SK-N-SH treated with all-trans-retinoic acid at 6 μM for 48 hours (cell line): ENCODE data around the gene USP40.
"Not testable (repeated sequence)": the region's sequence is repeated elsewhere in the genome, so short reads cannot be mapped to it uniquely, and the experiment has no call there.

Experiments
- ATAC-seq: fragments of 200-7000 bp; cut with Tn5 transposase; 3 replicates; pipeline ENCODE4 v1.9.1; 2020; ENCODE audit warnings: mild to moderate bottlenecking, moderate library complexity
- ARNTL ChIP-seq: fragments of 450-650 bp; formaldehyde crosslinking; IDR thresholded peaks from 2 replicates; pipeline ENCODE4 v1.5.0; 2020; ENCODE audit warnings: low read depth, mild to moderate bottlenecking, moderate library complexity, borderline replicate concordance
- BACH2 ChIP-seq: fragments of 250-450 bp; sonication (Bioruptor Pico); IDR thresholded peaks from 2 replicates; pipeline ENCODE4 v1.9.0; 2021; ENCODE audit warnings: mild to moderate bottlenecking, borderline replicate concordance
- CREB5 ChIP-seq: fragments of 250-450 bp; sonication (Bioruptor Pico); IDR thresholded peaks from 2 replicates; pipeline ENCODE4 v1.5.1; 2020; ENCODE audit warnings: low read depth, mild to moderate bottlenecking, moderate library complexity
- CSDC2 ChIP-seq: fragments of 250-450 bp; sonication (Bioruptor Pico); IDR thresholded peaks from 2 replicates; pipeline ENCODE4 v1.5.0; 2020; ENCODE audit warnings: mild to moderate bottlenecking, moderate library complexity
- CSRNP3 ChIP-seq: fragments of 250-450 bp; sonication (Bioruptor Pico); IDR thresholded peaks from 2 replicates; pipeline ENCODE4 v1.5.1; 2021; ENCODE audit warnings: mild to moderate bottlenecking, moderate library complexity
- ESRRG ChIP-seq: fragments of 250-450 bp; sonication (Bioruptor Pico); IDR thresholded peaks from 2 replicates; pipeline ENCODE4 v1.6.1; 2021; ENCODE audit warnings: mild to moderate bottlenecking
- GLIS3 ChIP-seq: fragments of 250-450 bp; sonication (Bioruptor Pico); IDR thresholded peaks from 2 replicates; pipeline ENCODE4 v1.5.0; 2020; ENCODE audit warnings: mild to moderate bottlenecking, moderate library complexity
- ISL1 ChIP-seq: fragments of 250-450 bp; sonication (Bioruptor Pico); IDR thresholded peaks from 2 replicates; pipeline ENCODE4 v2.1.2; 2022; ENCODE audit warnings: mild to moderate bottlenecking, moderate library complexity
- OSR1 ChIP-seq: fragments of 250-450 bp; sonication (Bioruptor Pico); IDR thresholded peaks from 2 replicates; pipeline ENCODE4 v1.8.0; 2022; ENCODE audit warnings: moderate library complexity, mild to moderate bottlenecking, inconsistent platforms
- PATZ1 ChIP-seq: fragments of 250-450 bp; sonication (Bioruptor Pico); IDR thresholded peaks from 2 replicates; pipeline ENCODE4 v1.8.0; 2020; ENCODE audit warnings: mild to moderate bottlenecking, moderate library complexity, borderline replicate concordance
- POU6F1 ChIP-seq: fragments of 250-450 bp; sonication (Bioruptor Pico); IDR thresholded peaks from 2 replicates; pipeline ENCODE4 v1.8.0; 2021; ENCODE audit warnings: low read depth, mild to moderate bottlenecking, moderate library complexity, borderline replicate concordance
- PPARA ChIP-seq: fragments of 250-450 bp; sonication (Bioruptor Pico); IDR thresholded peaks from 2 replicates; pipeline ENCODE4 v1.5.0; 2020; ENCODE audit warnings: mild to moderate bottlenecking, borderline replicate concordance
- RARB ChIP-seq: fragments of 250-450 bp; sonication (Bioruptor Pico); IDR thresholded peaks from 2 replicates; pipeline ENCODE4 v1.8.0; 2021; ENCODE audit warnings: mild to moderate bottlenecking, moderate library complexity
- SNAI2 ChIP-seq: fragments of 250-450 bp; sonication (Bioruptor Pico); IDR thresholded peaks from 2 replicates; pipeline ENCODE4 v1.5.0; 2020; ENCODE audit warnings: mild to moderate bottlenecking, moderate library complexity
- TCF4 ChIP-seq: fragments of 250-450 bp; sonication (Bioruptor Pico); IDR thresholded peaks from 2 replicates; pipeline ENCODE4 v1.8.0; 2021; ENCODE audit warnings: mild to moderate bottlenecking, moderate library complexity, borderline replicate concordance
- TOX ChIP-seq: fragments of 250-450 bp; sonication (Bioruptor Pico); IDR thresholded peaks from 2 replicates; pipeline ENCODE4 v1.8.0; 2021; ENCODE audit warnings: mild to moderate bottlenecking, moderate library complexity, borderline replicate concordance
- TSHZ2 ChIP-seq: fragments of 250-450 bp; sonication (Bioruptor Pico); IDR thresholded peaks from 2 replicates; pipeline ENCODE4 v1.5.0; 2020; ENCODE audit warnings: mild to moderate bottlenecking, moderate library complexity
- ZC3H10 ChIP-seq: fragments of 250-450 bp; sonication (Bioruptor Pico); IDR thresholded peaks from 2 replicates; pipeline ENCODE4 v1.5.1; 2021; ENCODE audit warnings: mild to moderate bottlenecking, moderate library complexity
- ZFP3 ChIP-seq: fragments of 250-450 bp; sonication (Bioruptor Pico); IDR thresholded peaks from 2 replicates; pipeline ENCODE4 v1.5.0; 2020; ENCODE audit warnings: mild to moderate bottlenecking, moderate library complexity
- ZFP30 ChIP-seq: fragments of 450-650 bp; formaldehyde crosslinking; IDR thresholded peaks from 2 replicates; pipeline ENCODE4 v1.5.0; 2022; ENCODE audit warnings: mild to moderate bottlenecking, moderate library complexity
- ZNF565 ChIP-seq: fragments of 450-650 bp; formaldehyde crosslinking; conservative IDR thresholded peaks from 2 replicates; pipeline ENCODE4 v1.5.0; 2020; ENCODE audit warnings: low read depth, mild to moderate bottlenecking, moderate library complexity
- ZNF70 ChIP-seq: fragments of 450-650 bp; formaldehyde crosslinking; IDR thresholded peaks from 2 replicates; pipeline ENCODE4 v1.5.0; 2020; ENCODE audit warnings: mild to moderate bottlenecking, moderate library complexity
- ZNF8 ChIP-seq: fragments of 450-650 bp; formaldehyde crosslinking; IDR thresholded peaks from 2 replicates; pipeline ENCODE4 v1.5.0; 2020; ENCODE audit warnings: mild to moderate bottlenecking, moderate library complexity

The USP40 gene

GRCh38 chr2:233597522-233597921 is 30.9 kb upstream of the USP40 start:
- TF ChIP-seq ZC3H10 (CRISPR knock-in tag) = no peak
- no peak for TF ChIP-seq SNAI2 (CRISPR knock-in tag)
- no peak for TF ChIP-seq CSDC2
- TF ChIP-seq ARNTL (CRISPR knock-in tag) = no peak
- no peak for TF ChIP-seq ESRRG (CRISPR knock-in tag)
- no peak for TF ChIP-seq BACH2 (CRISPR knock-in tag)
- no peak for TF ChIP-seq GLIS3 (CRISPR knock-in tag)
- TF ChIP-seq PPARA = no peak
- ATAC-seq = no peak

GRCh38 chr2:233593201-233593600 is 26.6 kb upstream of the USP40 start:
- TF ChIP-seq ZNF565 (no peak), SNAI2 (CRISPR knock-in tag) (no peak), CSDC2 (no peak), TCF4 (CRISPR knock-in tag) (no peak), BACH2 (CRISPR knock-in tag) (no peak), TOX (CRISPR knock-in tag) (no peak), ZC3H10 (CRISPR knock-in tag) (no peak), ARNTL (CRISPR knock-in tag) (no peak), POU6F1 (no peak), ZFP3 (CRISPR knock-in tag) (no peak), CREB5 (CRISPR knock-in tag) (no peak), PPARA (no peak), OSR1 (CRISPR knock-in tag) (no peak), ISL1 (no peak), ZFP30 (CRISPR knock-in tag) (no peak), CSRNP3 (CRISPR knock-in tag) (no peak), ESRRG (CRISPR knock-in tag) (no peak), GLIS3 (CRISPR knock-in tag) (no peak)
- TF ChIP-seq, all 23 proteins: peak for 0
- ATAC-seq = no peak

GRCh38 chr2:233592706-233593105 is 26.1 kb upstream of the USP40 start:
- ATAC-seq = not testable (repeated sequence)

- ATAC-seq = no peak
- TF ChIP-seq POU6F1 (no peak), PPARA (no peak), ARNTL (CRISPR knock-in tag) (no peak), CSRNP3 (CRISPR knock-in tag) (no peak), ZNF565 (no peak), ZNF70 (CRISPR knock-in tag) (no peak), ISL1 (no peak), TSHZ2 (CRISPR knock-in tag) (no peak), ZNF8 (CRISPR knock-in tag) (no peak), RARB (no peak), ZFP3 (CRISPR knock-in tag) (no peak), PATZ1 (CRISPR knock-in tag) (no peak), CREB5 (CRISPR knock-in tag) (no peak), ZC3H10 (CRISPR knock-in tag) (no peak)
Observed at GRCh38 chr2:233588400-233588799, 21.8 kb upstream of the USP40 start.
